Smooth muscle cell (in vitro differentiated cells): ENCODE data around the gene MRPL46. TPM values are rescaled to one million over a fixed set of nuclear protein-coding genes. Genes with fewer than 3 reads are reported as not detected.

Source experiments
- DNase-seq: peaks from one replicate; lab custom pipeline; 2025; ENCODE audit not compliant: unreplicated experiment; lab: John Stamatoyannopoulos, UW
- H2AFZ ChIP-seq: fragments of 200-600 bp; sonication (generic); 2 replicates; pipeline ENCODE4 v1.6.0; 2016; ENCODE audit warnings: antibody characterized with exemption, low read depth, mild to moderate bottlenecking
- H3F3A ChIP-seq: fragments of 200-600 bp; sonication (generic); 2 replicates; pipeline ENCODE4 v1.6.0; 2017; ENCODE audit warnings: antibody characterized with exemption, low read depth
- H3K27ac ChIP-seq: fragments of 200-600 bp; sonication (generic); 2 replicates; pipeline ENCODE4 v1.5.1; 2016; ENCODE audit warnings: low read depth, mild to moderate bottlenecking
- H3K27me3 ChIP-seq: fragments of 200-600 bp; sonication (generic); 2 replicates; pipeline ENCODE4 v1.6.1; 2016; ENCODE audit warnings: low read depth, mild to moderate bottlenecking
- H3K36me3 ChIP-seq: fragments of 200-600 bp; sonication (generic); 2 replicates; pipeline ENCODE4 v1.5.1; 2016; ENCODE audit warnings: low read depth
- H3K4me1 ChIP-seq: fragments of 200-600 bp; sonication (generic); 2 replicates; pipeline ENCODE4 v1.5.1; 2016; ENCODE audit warnings: low read depth
- H3K4me2 ChIP-seq: fragments of 200-600 bp; sonication (generic); 2 replicates; pipeline ENCODE4 v1.6.0; 2016; ENCODE audit warnings: mild to moderate bottlenecking
- H3K4me3 ChIP-seq: fragments of 200-600 bp; sonication (generic); 2 replicates; pipeline ENCODE4 v1.5.1; 2016; ENCODE audit warnings: mild to moderate bottlenecking
- H3K79me2 ChIP-seq: fragments of 200-600 bp; sonication (generic); 2 replicates; pipeline ENCODE4 v1.6.0; 2016; ENCODE audit warnings: low read depth, mild to moderate bottlenecking
- H3K9ac ChIP-seq: fragments of 200-600 bp; sonication (generic); 2 replicates; pipeline ENCODE4 v1.6.0; 2016; ENCODE audit warnings: low read depth
- H3K9me3 ChIP-seq: fragments of 200-600 bp; sonication (generic); replicated peaks from 2 replicates; pipeline ENCODE4 v1.5.1; 2016; ENCODE audit warnings: low read depth
- H4K20me1 ChIP-seq: fragments of 200-600 bp; sonication (generic); 2 replicates; pipeline ENCODE4 v1.6.0; 2016; ENCODE audit warnings: low read depth
- WGBS: methylation state at CpG from one replicate; pipeline ENCODE4 v1.1.7; 2016; ENCODE audit warnings: low lambda C conversion rate; 5-methylcytosine and 5-hydroxymethylcytosine counted together
- polyA plus RNA-seq: library from polyadenylated mRNA; unstranded; fragments of >200 nt; fragmentation: Nextera tagmentation; extraction: Ambion mirVana; gene quantifications from 2 replicates; pipeline ENCODE4 v1.2.1, GENCODE V29; 2016
- total RNA-seq: library from RNA; depleted of rRNA; stranded (reverse); fragments of >200 nt; gene quantifications from 2 replicates; pipeline ENCODE4 v1.2.3, GENCODE V29; 2014
- TF ChIP-seq, protein P1 (sequence below): fragments of 200-600 bp; sonication (generic); IDR thresholded peaks from 2 replicates; pipeline ENCODE4 v1.5.1; 2017; ENCODE audit warnings: borderline replicate concordance, mild to moderate bottlenecking, antibody characterized with exemption; ENCODE audit not compliant: insufficient read depth, poor library complexity, severe bottlenecking

MRPL46 gene
- total and polyA plus RNA-seq, 2 experiments from 2014 or later, result 17.1 to 31.0 TPM

DNA sequence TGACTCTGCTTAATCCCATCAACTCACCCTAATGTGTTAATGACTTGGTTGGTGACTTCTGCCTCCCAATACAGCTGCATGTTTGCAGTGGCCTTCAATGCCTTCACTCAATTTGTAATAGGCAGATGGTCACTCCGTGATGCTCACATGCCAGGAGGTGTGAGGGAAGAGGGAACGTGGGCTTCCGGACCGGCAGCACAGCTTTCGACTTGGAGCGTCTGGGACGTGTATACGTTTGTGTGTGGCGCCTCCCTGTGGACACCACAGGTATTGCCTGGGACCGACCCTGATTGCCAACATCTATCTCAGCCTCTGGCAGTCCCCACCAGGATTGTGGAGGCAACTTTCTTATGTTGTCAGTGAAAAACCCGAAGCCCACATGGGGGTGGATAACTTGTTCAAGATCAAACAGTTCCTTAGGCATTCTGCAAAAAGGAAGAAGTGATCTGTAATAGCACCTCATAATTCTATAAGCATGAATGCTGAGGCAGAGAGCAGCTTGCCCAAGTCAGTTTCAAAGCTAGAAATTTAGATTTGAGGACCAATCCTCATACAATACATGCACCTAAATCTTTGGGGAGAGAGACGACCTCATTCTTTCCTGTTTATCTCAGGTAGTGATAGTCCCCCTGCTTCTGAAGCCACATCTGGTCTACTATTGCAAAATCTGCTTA lies 16.9 kb downstream of the MRPL46 start:
- Histone ChIP-seq H3K9ac (no peak overlapping the region), H3K4me2 (no peak overlapping the region)
- WGBS, result 6% methylated on average over 12 of the region's 12 CpGs

DNA sequence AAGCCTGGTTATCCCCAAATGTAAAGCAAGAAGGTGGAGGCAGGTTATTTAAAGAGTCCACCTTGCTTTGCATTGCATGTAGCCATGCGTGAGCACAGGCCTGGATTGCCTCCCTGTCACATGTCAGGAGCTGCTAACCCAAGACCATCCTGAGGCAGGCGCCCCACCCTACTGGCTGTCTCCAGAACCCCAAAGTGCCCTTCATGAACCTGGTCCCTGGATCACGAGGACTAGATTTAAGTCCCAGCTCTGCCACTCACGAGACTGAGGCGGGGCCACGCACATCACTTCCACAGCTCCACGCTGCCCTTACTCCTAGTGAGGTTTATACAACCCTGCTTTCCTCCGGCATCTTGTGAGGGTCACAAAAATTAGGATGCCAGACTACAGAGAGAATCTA lies 17.6 kb downstream of the MRPL46 start:
- H2AFZ ChIP-seq, result no peak overlapping the region
- H3K79me2 ChIP-seq, result no peaks in the 10 kb centered on the region
- DNase-seq, result no peak
- no peaks in the 10 kb centered on the region for H3K27me3 ChIP-seq
- no peaks in the 10 kb centered on the region for H3K36me3 ChIP-seq
- TF ChIP-seq, protein P1, sequence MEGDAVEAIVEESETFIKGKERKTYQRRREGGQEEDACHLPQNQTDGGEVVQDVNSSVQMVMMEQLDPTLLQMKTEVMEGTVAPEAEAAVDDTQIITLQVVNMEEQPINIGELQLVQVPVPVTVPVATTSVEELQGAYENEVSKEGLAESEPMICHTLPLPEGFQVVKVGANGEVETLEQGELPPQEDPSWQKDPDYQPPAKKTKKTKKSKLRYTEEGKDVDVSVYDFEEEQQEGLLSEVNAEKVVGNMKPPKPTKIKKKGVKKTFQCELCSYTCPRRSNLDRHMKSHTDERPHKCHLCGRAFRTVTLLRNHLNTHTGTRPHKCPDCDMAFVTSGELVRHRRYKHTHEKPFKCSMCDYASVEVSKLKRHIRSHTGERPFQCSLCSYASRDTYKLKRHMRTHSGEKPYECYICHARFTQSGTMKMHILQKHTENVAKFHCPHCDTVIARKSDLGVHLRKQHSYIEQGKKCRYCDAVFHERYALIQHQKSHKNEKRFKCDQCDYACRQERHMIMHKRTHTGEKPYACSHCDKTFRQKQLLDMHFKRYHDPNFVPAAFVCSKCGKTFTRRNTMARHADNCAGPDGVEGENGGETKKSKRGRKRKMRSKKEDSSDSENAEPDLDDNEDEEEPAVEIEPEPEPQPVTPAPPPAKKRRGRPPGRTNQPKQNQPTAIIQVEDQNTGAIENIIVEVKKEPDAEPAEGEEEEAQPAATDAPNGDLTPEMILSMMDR, result no peak
- no peak overlapping the region for H3K27ac ChIP-seq
- 88% methylated on average over 8 of the region's 8 CpGs for whole genome bisulfite sequencing
- H3K4me2 ChIP-seq, result no peak overlapping the region
- H3K4me3 ChIP-seq, result no peak overlapping the region
- H3K9ac ChIP-seq, result no peak overlapping the region
- no peaks in the 10 kb centered on the region for H4K20me1 ChIP-seq
- H3F3A ChIP-seq, result no peaks in the 10 kb centered on the region
- no peaks in the 10 kb centered on the region for H3K9me3 ChIP-seq
- no peaks in the 10 kb centered on the region for H3K4me1 ChIP-seq

More for the DNA sequence above, 16.9 kb downstream of the MRPL46 start:
- Histone ChIP-seq H4K20me1 (no peaks in the 10 kb centered on the region), H3K4me3 (no peak overlapping the region), H3K9me3 (no peaks in the 10 kb centered on the region), H3F3A (no peaks in the 10 kb centered on the region), H3K4me1 (no peaks in the 10 kb centered on the region), H2AFZ (no peak overlapping the region), H3K79me2 (no peaks in the 10 kb centered on the region), H3K36me3 (no peaks in the 10 kb centered on the region), H3K27me3 (no peaks in the 10 kb centered on the region), H3K27ac (no peak overlapping the region)
- TF ChIP-seq, protein P1, result peak; percentile 96
- peak; percentile 53 for DNase-seq

GRCh38 chr15:88448991-88449461 lies 18.2 kb downstream of the MRPL46 start:
- 38% methylated on average over 5 of the region's 5 CpGs for WGBS
- TF ChIP-seq, protein P1, result no peak
- no peaks in the 10 kb centered on the region for H4K20me1 ChIP-seq

DNA sequence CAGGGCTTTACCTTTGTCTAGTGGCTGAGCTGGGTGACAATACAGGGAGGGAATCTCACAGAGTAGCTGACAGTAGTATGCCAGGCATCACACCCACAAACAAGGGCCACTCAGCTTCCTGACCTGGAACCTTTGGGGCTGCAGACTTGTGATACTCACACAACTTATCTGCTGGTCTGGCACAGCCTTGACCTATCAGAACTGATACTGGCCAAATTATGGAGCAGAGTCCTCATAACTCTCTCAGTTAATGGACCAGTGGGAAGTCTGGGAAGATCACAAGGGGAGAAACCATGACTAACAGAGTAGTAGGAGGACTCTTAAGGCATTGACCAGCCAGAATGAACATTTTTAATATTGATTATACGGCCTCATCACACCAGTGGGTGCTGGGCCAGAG lies 19.4 kb downstream of the MRPL46 start:
- H3K9me3 ChIP-seq, result no peaks in the 10 kb centered on the region
- no peak overlapping the region for H3K4me2 ChIP-seq
- no peak overlapping the region for H3K4me3 ChIP-seq
- no peak overlapping the region for H3K27ac ChIP-seq
- no peaks in the 10 kb centered on the region for H3F3A ChIP-seq
- no peaks in the 10 kb centered on the region for H3K36me3 ChIP-seq
- H2AFZ ChIP-seq, result no peak overlapping the region
- no peaks in the 10 kb centered on the region for H3K4me1 ChIP-seq
- TF ChIP-seq, protein P1, result no peak
- no peaks in the 10 kb centered on the region for H4K20me1 ChIP-seq
- no peaks in the 10 kb centered on the region for H3K27me3 ChIP-seq
- H3K9ac ChIP-seq, result no peak overlapping the region
- WGBS, result 88% methylated on average over 1 of the region's 1 CpG
- no peak for DNase-seq
- H3K79me2 ChIP-seq, result no peaks in the 10 kb centered on the region

More at GRCh38 chr15:88448991-88449461, 18.2 kb downstream of the MRPL46 start:
- Histone ChIP-seq H3F3A (no peaks in the 10 kb centered on the region), H3K4me2 (no peak overlapping the region), H3K27ac (no peak overlapping the region), H3K36me3 (no peaks in the 10 kb centered on the region), H2AFZ (no peak overlapping the region), H3K4me1 (no peaks in the 10 kb centered on the region), H3K4me3 (no peak overlapping the region), H3K79me2 (no peaks in the 10 kb centered on the region), H3K27me3 (no peaks in the 10 kb centered on the region), H3K9me3 (no peaks in the 10 kb centered on the region), H3K9ac (no peak overlapping the region)
- DNase-seq, result no peak
